WTC11 (cell line): ENCODE measurements around the gene SLCO1A2. TPM values are rescaled to one million over a fixed set of nuclear protein-coding genes. Genes with fewer than 3 reads are reported as not detected.

ENCODE experiments used
- ATAC-seq: fragments of 200-7000 bp; cut with Tn5 transposase; 2 replicates; pipeline ENCODE4 v1.10.0; 2021; ENCODE audit warnings: mild to moderate bottlenecking, moderate library complexity
- Bru-seq: library from RNA; stranded (reverse); fragments of 400-500 nt; gene quantifications from one replicate; lab custom pipeline; 2021; lab: Mats Ljungman, UMichigan
- CTCF ChIA-PET: fragments of 300-600 bp; sonication (Branson Sonifier 250); formaldehyde crosslinking; loops from one replicate; lab custom pipeline; 2021; ENCODE audit warnings: antibody characterized with exemption; lab: Charles Lee
- POLR2A ChIA-PET: fragments of 350-600 bp; sonication (Branson Sonifier 250); formaldehyde crosslinking; loops from one replicate; lab custom pipeline; 2021; ENCODE audit warnings: antibody characterized with exemption; lab: Charles Lee
- DNase-seq: peaks from one replicate; pipeline ENCODE4 v3.0.0; 2021; ENCODE audit warnings: low spot score
- H3K27ac Mint-ChIP-seq: 2 replicates; pipeline ENCODE4 v1.8.0; 2021; ENCODE audit warnings: mixed read lengths
- H3K27me3 Mint-ChIP-seq: 2 replicates; pipeline ENCODE4 v1.8.0; 2021; ENCODE audit warnings: low read depth, mild to moderate bottlenecking, moderate library complexity, mixed read lengths
- H3K36me3 Mint-ChIP-seq: 2 replicates; pipeline ENCODE4 v1.8.0; 2021; ENCODE audit warnings: mixed read lengths
- H3K4me1 Mint-ChIP-seq: 2 replicates; pipeline ENCODE4 v1.8.0; 2022; ENCODE audit warnings: mixed read lengths
- H3K4me3 Mint-ChIP-seq: 2 replicates; pipeline ENCODE4 v1.8.0; 2021; ENCODE audit warnings: mild to moderate bottlenecking, moderate library complexity, mixed read lengths
- H3K9me3 Mint-ChIP-seq: 2 replicates; pipeline ENCODE4 v1.8.0; 2021; ENCODE audit warnings: mixed read lengths
- AFF4 ChIP-seq: sonication (generic); formaldehyde crosslinking; IDR thresholded peaks from 2 replicates; pipeline ENCODE4 v1.8.1; 2023; ENCODE audit warnings: mild to moderate bottlenecking, missing genetic modification reagents, borderline replicate concordance
- CDX4 ChIP-seq: fragments of 250-450 bp; sonication (Bioruptor Pico); IDR thresholded peaks from 2 replicates; pipeline ENCODE4 v1.9.0; 2021; ENCODE audit warnings: moderate library complexity, mild to moderate bottlenecking, inconsistent platforms, borderline replicate concordance
- FOXP1 ChIP-seq: sonication (generic); formaldehyde crosslinking; IDR thresholded peaks from 2 replicates; pipeline ENCODE4 v1.8.0; 2022; ENCODE audit warnings: missing genetic modification reagents, mild to moderate bottlenecking, moderate library complexity, borderline replicate concordance
- HMGXB4 ChIP-seq: sonication (generic); formaldehyde crosslinking; IDR thresholded peaks from 2 replicates; pipeline ENCODE4 v1.8.1; 2023; ENCODE audit warnings: mild to moderate bottlenecking, moderate library complexity, missing genetic modification reagents
- IRF1 ChIP-seq: sonication (generic); formaldehyde crosslinking; IDR thresholded peaks from 2 replicates; pipeline ENCODE4 v1.8.0; 2023; ENCODE audit warnings: missing genetic modification reagents
- MAX ChIP-seq: sonication (generic); formaldehyde crosslinking; IDR thresholded peaks from 2 replicates; pipeline ENCODE4 v1.8.0; 2022; ENCODE audit warnings: mild to moderate bottlenecking, missing genetic modification reagents
- NFE2L1 ChIP-seq: sonication (generic); formaldehyde crosslinking; IDR thresholded peaks from 2 replicates; pipeline ENCODE4 v1.8.1; 2023; ENCODE audit warnings: missing genetic modification reagents
- NR2C2 ChIP-seq: sonication (generic); formaldehyde crosslinking; IDR thresholded peaks from 2 replicates; pipeline ENCODE4 v1.8.0; 2022; ENCODE audit warnings: mild to moderate bottlenecking, missing genetic modification reagents
- NR3C1 ChIP-seq: sonication (generic); formaldehyde crosslinking; conservative IDR thresholded peaks from 2 replicates; pipeline ENCODE4 v1.8.1; 2023; ENCODE audit warnings: low read depth, mild to moderate bottlenecking, missing genetic modification reagents
- TP53 ChIP-seq: sonication (generic); formaldehyde crosslinking; IDR thresholded peaks from 2 replicates; pipeline ENCODE4 v1.8.1; 2023; ENCODE audit warnings: mild to moderate bottlenecking, missing genetic modification reagents
- USF1 ChIP-seq: sonication (generic); formaldehyde crosslinking; IDR thresholded peaks from 2 replicates; pipeline ENCODE4 v1.8.0; 2022; ENCODE audit warnings: mild to moderate bottlenecking, missing genetic modification reagents
- ZNF219 ChIP-seq: sonication (generic); formaldehyde crosslinking; IDR thresholded peaks from 2 replicates; pipeline ENCODE4 v1.8.0; 2023; ENCODE audit warnings: missing genetic modification reagents, mild to moderate bottlenecking, borderline replicate concordance
- ZNF281 ChIP-seq: sonication (generic); formaldehyde crosslinking; IDR thresholded peaks from 2 replicates; pipeline ENCODE4 v1.8.0; 2023; ENCODE audit warnings: mild to moderate bottlenecking, missing genetic modification reagents
- ZNF425 ChIP-seq: fragments of 250-450 bp; sonication (Bioruptor Pico); conservative IDR thresholded peaks from 2 replicates; pipeline ENCODE4 v1.9.0; 2021; ENCODE audit warnings: mild to moderate bottlenecking
- long read RNA-seq, 3 experiments: library from RNA in 1 of 3; library from capped mRNA in 1 of 3; library from polyadenylated mRNA in 1 of 3; unstranded in 2 of 3; stranded (forward) in 1 of 3; transcript quantifications; one replicate each; pipeline ENCODE4 v2.0.0, GENCODE V29; 2021
- total RNA-seq: library from RNA; stranded (reverse); gene quantifications from 3 replicates; pipeline ENCODE4 v1.2.3, GENCODE V29; 2021

Gene SLCO1A2
- total RNA-seq (9.9 to 13.9 TPM (median 11.5 TPM) in 3 replicates), Bru-seq, nascent RNA (percentile 67 among the genes with signal in this experiment)
- long read RNA-seq, experiment 1, partial matches to known transcripts: 4 of 26 reads
- long read RNA-seq, experiment 1, other reads (novel, unspliced or antisense): 22 of 26 reads
- long read RNA-seq, experiment 2, partial matches to known transcripts: 3 of 12 reads
- long read RNA-seq, experiment 2, other reads (novel, unspliced or antisense): 9 of 12 reads
- long read RNA-seq, experiment 3, partial matches to known transcripts: 0 of 2 reads
- long read RNA-seq, experiment 3, other reads (novel, unspliced or antisense): 2 of 2 reads

GRCh38 chr12:21334771-21335325, at the start of gene SLCO1A2:
TSS of gene SLCO1A2 (minus strand) at chr12:21334917. CDS start at chr12:21334647, 270 bp downstream.
- ATAC-seq (no peak), DNase-seq (no peak)
- Mint-ChIP-seq H3K27ac (no peak within 1 kb of the TSS), H3K27me3 (peaks cover 4% of the 10 kb centered on the region), H3K4me3 (no peak within 1 kb of the TSS), H3K9me3 (peaks cover 47% of the 10 kb centered on the region), H3K36me3 (peaks cover 44% of the 10 kb centered on the region), H3K4me1 (peaks cover 18% of the 10 kb centered on the region)
- CTCF ChIA-PET: no interaction called here
- POLR2A ChIA-PET: no interaction called here
- TF ChIP-seq MAX (CRISPR knock-in tag) (no peak), NR2C2 (CRISPR knock-in tag) (no peak), USF1 (CRISPR knock-in tag) (no peak), TP53 (CRISPR knock-in tag) (no peak), NFE2L1 (CRISPR knock-in tag) (no peak), IRF1 (CRISPR knock-in tag) (no peak)
- TF ChIP-seq, all 79 proteins: peak for 0

- Mint-ChIP-seq H3K27ac (no peak overlapping the region), H3K27me3 (no peaks in the 10 kb centered on the region), H3K9me3 (peaks cover 11% of the 10 kb centered on the region; the same call in 1 of the 2 replicates), H3K36me3 (no peaks in the 10 kb centered on the region), H3K4me1 (peaks cover 6% of the 10 kb centered on the region), H3K4me3 (no peak overlapping the region)
- ATAC-seq: no peak
- CTCF ChIA-PET: no interaction called here
- DNase-seq: no peak
- POLR2A ChIA-PET: no interaction called here
- no peak for TF ChIP-seq ZNF219 (CRISPR knock-in tag)
- no peak for TF ChIP-seq ZNF281 (CRISPR knock-in tag)
- TF ChIP-seq MAX (CRISPR knock-in tag): no peak
- no peak for TF ChIP-seq HMGXB4
- TF ChIP-seq AFF4 (CRISPR knock-in tag): no peak
- no peak for TF ChIP-seq NR3C1 (CRISPR knock-in tag)
- TF ChIP-seq CDX4: no peak
- TF ChIP-seq ZNF425: no peak
- no peak for TF ChIP-seq FOXP1 (CRISPR knock-in tag)
Measured at GRCh38 chr12:21384261-21384660, 49.5 kb upstream of the SLCO1A2 start.
